Fibroblast of villous mesenchyme (primary cell): ENCODE results near the gene ALX3. TPM values are rescaled to one million over a fixed set of nuclear protein-coding genes. Genes with fewer than 3 reads are reported as not detected.
"Not testable (repeated sequence)": the region's sequence is repeated elsewhere in the genome, so short reads cannot be mapped to it uniquely, and the experiment has no call there.

Experiments used
- DNase-seq: peaks from one replicate; pipeline ENCODE4 v3.0.0-alpha.2; 2010; ENCODE audit warnings: low read depth
- H3K4me3 ChIP-seq: 2 replicates; pipeline ENCODE4 v1.5.1; 2011; ENCODE audit warnings: low read depth, mild to moderate bottlenecking, low read length
- CTCF ChIP-seq: IDR thresholded peaks from 2 replicates; pipeline ENCODE4 v1.5.1; 2012; ENCODE audit warnings: low read depth, mild to moderate bottlenecking, low read length; ENCODE audit not compliant: insufficient read depth
- total RNA-seq: library from RNA; depleted of rRNA; stranded (reverse); fragments of >200 nt; gene quantifications from 2 replicates; pipeline ENCODE4 v1.2.3, GENCODE V29; 2012

The ALX3 gene
- total RNA-seq, 1 donor = not detected

GRCh38 chr1:110084227-110085078 is 14.0 kb upstream of the ALX3 start:
- no peak for TF ChIP-seq CTCF
- DNase-seq = peak; percentile 57
- peak overlapping the region; percentile 57 for H3K4me3 ChIP-seq

GRCh38 chr1:110083866-110084226 is 13.4 kb upstream of the ALX3 start:
- H3K4me3 ChIP-seq = peak overlapping the region; percentile 57
- TF ChIP-seq CTCF = no peak
- DNase-seq = no peak

GRCh38 chr1:110083061-110083865 is 12.8 kb upstream of the ALX3 start:
- TF ChIP-seq CTCF = no peak
- H3K4me3 ChIP-seq = no peak overlapping the region
- DNase-seq = no peak

GRCh38 chr1:110082477-110082876 is 12.0 kb upstream of the ALX3 start:
- no peak overlapping the region for H3K4me3 ChIP-seq
- DNase-seq = no peak
- no peak for TF ChIP-seq CTCF

GRCh38 chr1:110081061-110081460 is 10.6 kb upstream of the ALX3 start:
- H3K4me3 ChIP-seq = no peak overlapping the region
- no peak for DNase-seq
- no peak for TF ChIP-seq CTCF

DNA sequence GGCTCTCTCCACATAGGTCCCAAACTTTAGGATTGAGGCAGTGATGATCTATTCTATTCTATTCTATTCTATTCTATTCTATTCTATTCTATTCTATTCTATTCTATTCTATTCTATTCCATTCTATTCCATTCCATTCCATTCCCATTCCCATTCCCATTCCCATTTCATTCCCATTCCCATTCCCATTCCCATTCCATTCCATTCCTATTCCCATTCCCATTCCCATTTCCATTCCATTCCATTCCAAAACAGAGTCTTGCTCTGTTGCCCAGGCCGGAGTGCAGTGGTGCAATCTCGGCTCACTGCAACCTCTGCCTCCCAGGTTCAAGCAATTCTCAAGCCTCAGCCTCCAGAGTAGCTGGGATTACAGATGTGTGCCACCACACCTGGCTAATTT is 9.5 kb upstream of the ALX3 start:
- H3K4me3 ChIP-seq, DNase-seq: not testable (repeated sequence)

- DNase-seq = no peak
- no peak for TF ChIP-seq CTCF
- H3K4me3 ChIP-seq = no peak overlapping the region
Measured at GRCh38 chr1:110076789-110077500, 6.5 kb upstream of the ALX3 start.
